ENCODE results near the gene TMOD2. TPM values are rescaled to one million over a fixed set of nuclear protein-coding genes. Genes with fewer than 3 reads are reported as not detected.

The TMOD2 gene
- total RNA-seq, 1 donor from 2014 or later, result 8.4 TPM

GRCh38 chr15:51803965-51804364, 52.6 kb downstream of the TMOD2 start:
- H3K27me3 ChIP-seq (ENCODE audit: control insufficient read depth in 3 of 3, insufficient read depth in 3 of 3, low read length in 3 of 3), result no peaks in the 10 kb centered on the region
- H3K36me3 ChIP-seq (ENCODE audit: control insufficient read depth in 3 of 3, insufficient read depth in 3 of 3, low read length in 3 of 3), result peaks cover 0 to 23% (median 14%) of the 10 kb centered on the region in 3 donors
- H3K9ac ChIP-seq (ENCODE audit: low read depth in 1 of 3, low read length in 3 of 3), result no peak overlapping the region

GRCh38 chr15:51806123-51806522, 54.7 kb downstream of the TMOD2 start:
- Histone ChIP-seq H3K9me3 (ENCODE audit: control insufficient read depth in 3 of 3, low read length in 3 of 3) (no peaks in the 10 kb centered on the region), H3K4me3 (ENCODE audit: low read length in 3 of 3) (no peak overlapping the region), H3K27me3 (ENCODE audit: control insufficient read depth in 3 of 3, insufficient read depth in 3 of 3, low read length in 3 of 3) (no peaks in the 10 kb centered on the region), H3K9ac (ENCODE audit: low read depth in 1 of 3, low read length in 3 of 3) (no peak overlapping the region), H3K27ac (ENCODE audit: low read depth, low read length) (no peak overlapping the region), H3K36me3 (ENCODE audit: control insufficient read depth in 3 of 3, insufficient read depth in 3 of 3, low read length in 3 of 3) (peaks cover 0 to 21% (median 12%) of the 10 kb centered on the region in 3 donors), H3K4me1 (ENCODE audit: control insufficient read depth in 3 of 3, insufficient read depth in 3 of 3, low read length in 3 of 3) (no peaks in the 10 kb centered on the region)

More at GRCh38 chr15:51803965-51804364, 52.6 kb downstream of the TMOD2 start:
- Histone ChIP-seq H3K4me1 (ENCODE audit: control insufficient read depth in 3 of 3, insufficient read depth in 3 of 3, low read length in 3 of 3) (no peaks in the 10 kb centered on the region), H3K27ac (ENCODE audit: low read depth, low read length) (no peak overlapping the region), H3K4me3 (ENCODE audit: low read length in 3 of 3) (no peak overlapping the region), H3K9me3 (ENCODE audit: control insufficient read depth in 3 of 3, low read length in 3 of 3) (no peaks in the 10 kb centered on the region)

- Histone ChIP-seq H3K27ac (ENCODE audit: low read depth, low read length) (no peak overlapping the region), H3K9ac (ENCODE audit: low read depth in 1 of 3, low read length in 3 of 3) (no peak overlapping the region), H3K4me1 (ENCODE audit: control insufficient read depth in 3 of 3, insufficient read depth in 3 of 3, low read length in 3 of 3) (no peaks in the 10 kb centered on the region), H3K9me3 (ENCODE audit: control insufficient read depth in 3 of 3, low read length in 3 of 3) (no peaks in the 10 kb centered on the region), H3K4me3 (ENCODE audit: low read length in 3 of 3) (no peak overlapping the region), H3K27me3 (ENCODE audit: control insufficient read depth in 3 of 3, insufficient read depth in 3 of 3, low read length in 3 of 3) (no peaks in the 10 kb centered on the region), H3K36me3 (ENCODE audit: control insufficient read depth in 3 of 3, insufficient read depth in 3 of 3, low read length in 3 of 3) (peaks cover 0 to 18% (median 12%) of the 10 kb centered on the region in 3 donors)
Observed at GRCh38 chr15:51809457-51809856, 58.1 kb downstream of the TMOD2 start.

- Histone ChIP-seq H3K4me3 (ENCODE audit: low read length in 3 of 3) (no peak overlapping the region), H3K4me1 (ENCODE audit: control insufficient read depth in 3 of 3, insufficient read depth in 3 of 3, low read length in 3 of 3) (peaks cover 0 to 3% (median 0%) of the 10 kb centered on the region in 3 donors), H3K27ac (ENCODE audit: low read depth, low read length) (no peak overlapping the region), H3K9me3 (ENCODE audit: control insufficient read depth in 3 of 3, low read length in 3 of 3) (no peaks in the 10 kb centered on the region), H3K9ac (ENCODE audit: low read depth in 1 of 3, low read length in 3 of 3) (no peak overlapping the region), H3K36me3 (ENCODE audit: control insufficient read depth in 3 of 3, insufficient read depth in 3 of 3, low read length in 3 of 3) (peaks cover 0 to 5% (median 3%) of the 10 kb centered on the region in 3 donors), H3K27me3 (ENCODE audit: control insufficient read depth in 3 of 3, insufficient read depth in 3 of 3, low read length in 3 of 3) (no peaks in the 10 kb centered on the region)
Observed at GRCh38 chr15:51812598-51812997, 61.2 kb downstream of the TMOD2 start.

- Histone ChIP-seq H3K36me3 (ENCODE audit: control insufficient read depth in 3 of 3, insufficient read depth in 3 of 3, low read length in 3 of 3) (no peaks in the 10 kb centered on the region), H3K27me3 (ENCODE audit: control insufficient read depth in 3 of 3, insufficient read depth in 3 of 3, low read length in 3 of 3) (no peaks in the 10 kb centered on the region), H3K4me1 (ENCODE audit: control insufficient read depth in 3 of 3, insufficient read depth in 3 of 3, low read length in 3 of 3) (peaks cover 0 to 3% (median 0%) of the 10 kb centered on the region in 3 donors), H3K27ac (ENCODE audit: low read depth, low read length) (no peak overlapping the region), H3K4me3 (ENCODE audit: low read length in 3 of 3) (no peak overlapping the region), H3K9me3 (ENCODE audit: control insufficient read depth in 3 of 3, low read length in 3 of 3) (no peaks in the 10 kb centered on the region), H3K9ac (ENCODE audit: low read depth in 1 of 3, low read length in 3 of 3) (no peak overlapping the region)
Observed at GRCh38 chr15:51814606-51815005, 63.2 kb downstream of the TMOD2 start.

GRCh38 chr15:51816611-51817010, 65.2 kb downstream of the TMOD2 start:
- Histone ChIP-seq H3K9ac (ENCODE audit: low read depth in 1 of 3, low read length in 3 of 3) (no peak overlapping the region), H3K4me1 (ENCODE audit: control insufficient read depth in 3 of 3, insufficient read depth in 3 of 3, low read length in 3 of 3) (peaks cover 0 to 3% (median 0%) of the 10 kb centered on the region in 3 donors), H3K27me3 (ENCODE audit: control insufficient read depth in 3 of 3, insufficient read depth in 3 of 3, low read length in 3 of 3) (no peaks in the 10 kb centered on the region), H3K36me3 (ENCODE audit: control insufficient read depth in 3 of 3, insufficient read depth in 3 of 3, low read length in 3 of 3) (no peaks in the 10 kb centered on the region), H3K9me3 (ENCODE audit: control insufficient read depth in 3 of 3, low read length in 3 of 3) (peaks cover 0 to 5% (median 2%) of the 10 kb centered on the region in 3 donors), H3K4me3 (ENCODE audit: low read length in 3 of 3) (no peak overlapping the region), H3K27ac (ENCODE audit: low read depth, low read length) (no peak overlapping the region)

GRCh38 chr15:51818150-51818549, 66.8 kb downstream of the TMOD2 start:
- no peak overlapping the region for H3K4me3 ChIP-seq (ENCODE audit: low read length in 3 of 3)
- peaks cover 0 to 3% (median 0%) of the 10 kb centered on the region in 3 donors for H3K4me1 ChIP-seq (ENCODE audit: control insufficient read depth in 3 of 3, insufficient read depth in 3 of 3, low read length in 3 of 3)
- peaks cover 0 to 5% (median 2%) of the 10 kb centered on the region in 3 donors for H3K9me3 ChIP-seq (ENCODE audit: control insufficient read depth in 3 of 3, low read length in 3 of 3)
- H3K27ac ChIP-seq (ENCODE audit: low read depth, low read length), result no peak overlapping the region
- H3K27me3 ChIP-seq (ENCODE audit: control insufficient read depth in 3 of 3, insufficient read depth in 3 of 3, low read length in 3 of 3), result no peaks in the 10 kb centered on the region
- no peak overlapping the region for H3K9ac ChIP-seq (ENCODE audit: low read depth in 1 of 3, low read length in 3 of 3)
- no peaks in the 10 kb centered on the region for H3K36me3 ChIP-seq (ENCODE audit: control insufficient read depth in 3 of 3, insufficient read depth in 3 of 3, low read length in 3 of 3)

- H3K27ac ChIP-seq (ENCODE audit: low read depth, low read length), result no peak overlapping the region
- no peak overlapping the region for H3K4me3 ChIP-seq (ENCODE audit: low read length in 3 of 3)
- H3K4me1 ChIP-seq (ENCODE audit: control insufficient read depth in 3 of 3, insufficient read depth in 3 of 3, low read length in 3 of 3), result peaks cover 0 to 4% (median 0%) of the 10 kb centered on the region in 3 donors
- H3K36me3 ChIP-seq (ENCODE audit: control insufficient read depth in 3 of 3, insufficient read depth in 3 of 3, low read length in 3 of 3), result no peaks in the 10 kb centered on the region
- H3K9ac ChIP-seq (ENCODE audit: low read depth in 1 of 3, low read length in 3 of 3), result no peak overlapping the region
- no peaks in the 10 kb centered on the region for H3K27me3 ChIP-seq (ENCODE audit: control insufficient read depth in 3 of 3, insufficient read depth in 3 of 3, low read length in 3 of 3)
- H3K9me3 ChIP-seq (ENCODE audit: control insufficient read depth in 3 of 3, low read length in 3 of 3), result peaks cover 0 to 5% (median 2%) of the 10 kb centered on the region in 3 donors
Observed at GRCh38 chr15:51825698-51826097, 74.3 kb downstream of the TMOD2 start.

GRCh38 chr15:51828621-51829375, 77.4 kb downstream of the TMOD2 start:
- Histone ChIP-seq H3K27ac (ENCODE audit: low read depth, low read length) (no peak overlapping the region), H3K4me3 (ENCODE audit: low read length in 3 of 3) (peak overlapping the region; percentile 83 to 89 (median 87))

More at GRCh38 chr15:51828621-51829375, 77.4 kb downstream of the TMOD2 start:
- Histone ChIP-seq H3K27me3 (ENCODE audit: control insufficient read depth in 3 of 3, insufficient read depth in 3 of 3, low read length in 3 of 3) (no peaks in the 10 kb centered on the region), H3K9ac (ENCODE audit: low read depth in 1 of 3, low read length in 3 of 3) (peak overlapping the region in 1 of 3 donors; percentile 86), H3K9me3 (ENCODE audit: control insufficient read depth in 3 of 3, low read length in 3 of 3) (no peaks in the 10 kb centered on the region), H3K4me1 (ENCODE audit: control insufficient read depth in 3 of 3, insufficient read depth in 3 of 3, low read length in 3 of 3) (peaks cover 0 to 4% (median 0%) of the 10 kb centered on the region in 3 donors), H3K36me3 (ENCODE audit: control insufficient read depth in 3 of 3, insufficient read depth in 3 of 3, low read length in 3 of 3) (no peaks in the 10 kb centered on the region)

All from skeletal muscle tissue (tissue), 4 donors.